Subcutaneous abdominal adipose tissue (tissue), 5 donors: Measurements from ENCODE around the gene PTPN23.
"Not testable (repeated sequence)": the region's sequence is repeated elsewhere in the genome, so short reads cannot be mapped to it uniquely, and the experiment has no call there.

Experiments
- H3K27ac ChIP-seq: one replicate; pipeline ENCODE4 v1.7.0; 2013; ENCODE audit warnings: low read depth, mild to moderate bottlenecking, inconsistent platforms, low read length, moderate library complexity
- H3K27me3 ChIP-seq, 5 donors: one replicate each; pipeline ENCODE4 v1.7.0; 2013; ENCODE audit warnings: low read length in 5 of 5, inconsistent platforms in 1 of 5; ENCODE audit not compliant: control insufficient read depth in 5 of 5, insufficient read depth in 4 of 5
- H3K36me3 ChIP-seq, 5 donors: one replicate each; pipeline ENCODE4 v1.7.0; 2013; ENCODE audit warnings: low read length in 5 of 5; ENCODE audit not compliant: control insufficient read depth in 5 of 5, insufficient read depth in 5 of 5
- H3K4me1 ChIP-seq, 5 donors: one replicate each; pipeline ENCODE4 v1.7.0; 2013; ENCODE audit warnings: low read length in 5 of 5, mild to moderate bottlenecking in 3 of 5, moderate library complexity in 1 of 5; ENCODE audit not compliant: control insufficient read depth in 5 of 5, insufficient read depth in 5 of 5
- H3K4me3 ChIP-seq, 5 donors: one replicate each; pipeline ENCODE4 v1.7.0; 2013; ENCODE audit warnings: low read length in 5 of 5, low read depth in 1 of 5
- H3K9ac ChIP-seq, 5 donors: one replicate each; pipeline ENCODE4 v1.7.0; 2013; ENCODE audit warnings: low read length in 5 of 5, mild to moderate bottlenecking in 4 of 5, moderate library complexity in 3 of 5
- H3K9me3 ChIP-seq, 5 donors: one replicate each; pipeline ENCODE4 v1.7.0; 2013; ENCODE audit warnings: low read length in 5 of 5; ENCODE audit not compliant: control insufficient read depth in 5 of 5
- donor health status: healthy.
- donor health status: healthy.
- donor health status: healthy.
- donor health status: healthy.
- donor health status: healthy.

PTPN23 gene

GRCh38 chr3:47459534-47460085, 78.8 kb downstream of the PTPN23 start:
- peaks cover 0 to 14% (median 11%) of the 10 kb centered on the region in 5 donors for H3K4me1 ChIP-seq
- not testable (repeated sequence) for H3K27ac ChIP-seq

More at GRCh38 chr3:47459534-47460085, 78.8 kb downstream of the PTPN23 start:
- not testable (repeated sequence) for H3K9me3 ChIP-seq, H3K36me3 ChIP-seq, H3K27me3 ChIP-seq, H3K4me3 ChIP-seq, H3K9ac ChIP-seq
